ENCODE measurements around the gene OVCH1. TPM values are rescaled to one million over a fixed set of nuclear protein-coding genes. Genes with fewer than 3 reads are reported as not detected.

The OVCH1 gene
- 0.85 TPM in 1 of 2 replicates, not detected in the other for total RNA-seq

GRCh38 chr12:29497588-29497987 lies at the start of gene OVCH1:
OVCH1 (minus strand) TSS chr12:29497686; CDS start chr12:29497686, 0 bp downstream.

DNA sequence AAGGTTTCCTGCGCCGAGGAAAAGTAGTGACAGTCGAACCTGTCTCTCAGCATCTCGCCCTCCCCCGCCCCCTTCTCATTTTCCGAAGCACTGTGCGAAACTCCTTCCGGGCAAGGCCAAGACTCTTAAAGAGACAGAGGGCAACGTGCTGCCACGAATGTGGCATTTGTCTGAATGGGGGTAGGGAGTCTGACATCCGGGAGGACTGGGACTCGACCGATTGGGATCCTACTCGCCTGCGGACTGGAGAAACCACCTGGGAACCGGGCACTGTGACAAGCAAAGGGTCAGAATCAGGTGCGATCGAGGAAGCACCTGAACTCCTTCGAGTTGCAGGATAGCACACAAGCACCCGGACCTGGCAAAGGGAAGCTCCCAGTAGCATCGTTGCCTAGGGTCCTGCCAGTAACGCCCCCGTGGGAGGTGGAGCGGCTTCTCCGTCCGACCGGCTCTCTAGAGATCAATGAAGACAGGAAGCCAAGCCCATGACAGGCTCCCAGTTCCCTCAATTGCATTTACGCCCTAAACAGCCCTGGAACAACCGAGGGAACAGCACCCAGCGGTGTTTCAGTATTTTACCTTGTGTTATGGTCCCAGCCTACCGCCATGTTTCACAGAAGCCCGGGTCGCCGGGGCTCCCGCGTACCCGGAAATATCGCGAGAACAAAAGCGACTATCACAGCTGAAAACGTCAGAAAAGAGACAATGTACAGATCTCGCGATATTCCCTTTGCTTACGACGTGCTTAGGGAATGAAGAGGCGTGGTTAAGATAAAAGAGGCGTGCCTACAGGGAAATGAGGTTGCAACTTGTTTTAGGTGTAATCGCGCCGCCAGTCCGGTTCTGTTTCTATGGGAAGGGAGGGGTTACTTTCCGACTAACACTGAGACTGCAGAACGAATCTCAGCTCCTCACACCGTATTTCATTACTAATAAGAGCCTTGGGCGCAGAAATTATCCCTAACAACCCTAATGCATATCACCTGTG lies 116.7 kb downstream of the OVCH1 start, which contains the start of gene ERGIC2:
Gene ERGIC2, minus strand, starts transcription at position 637 of the 988 bp plus-strand sequence. CDS start 9,539 bp downstream, outside the sequence.

Other genes with a start within 250 kb of the OVCH1 start
- gene ERGIC2, start 116.5 kb downstream of the OVCH1 start, total RNA-seq, result 47.8 and 47.9 TPM in 2 replicates